Measurements from ENCODE around the gene MYMX.

MYMX gene

GRCh38 chr6:44250718-44251123, 34.0 kb downstream of the MYMX start:
- no peak for DNase-seq (ENCODE audit: low spot score)

DNA sequence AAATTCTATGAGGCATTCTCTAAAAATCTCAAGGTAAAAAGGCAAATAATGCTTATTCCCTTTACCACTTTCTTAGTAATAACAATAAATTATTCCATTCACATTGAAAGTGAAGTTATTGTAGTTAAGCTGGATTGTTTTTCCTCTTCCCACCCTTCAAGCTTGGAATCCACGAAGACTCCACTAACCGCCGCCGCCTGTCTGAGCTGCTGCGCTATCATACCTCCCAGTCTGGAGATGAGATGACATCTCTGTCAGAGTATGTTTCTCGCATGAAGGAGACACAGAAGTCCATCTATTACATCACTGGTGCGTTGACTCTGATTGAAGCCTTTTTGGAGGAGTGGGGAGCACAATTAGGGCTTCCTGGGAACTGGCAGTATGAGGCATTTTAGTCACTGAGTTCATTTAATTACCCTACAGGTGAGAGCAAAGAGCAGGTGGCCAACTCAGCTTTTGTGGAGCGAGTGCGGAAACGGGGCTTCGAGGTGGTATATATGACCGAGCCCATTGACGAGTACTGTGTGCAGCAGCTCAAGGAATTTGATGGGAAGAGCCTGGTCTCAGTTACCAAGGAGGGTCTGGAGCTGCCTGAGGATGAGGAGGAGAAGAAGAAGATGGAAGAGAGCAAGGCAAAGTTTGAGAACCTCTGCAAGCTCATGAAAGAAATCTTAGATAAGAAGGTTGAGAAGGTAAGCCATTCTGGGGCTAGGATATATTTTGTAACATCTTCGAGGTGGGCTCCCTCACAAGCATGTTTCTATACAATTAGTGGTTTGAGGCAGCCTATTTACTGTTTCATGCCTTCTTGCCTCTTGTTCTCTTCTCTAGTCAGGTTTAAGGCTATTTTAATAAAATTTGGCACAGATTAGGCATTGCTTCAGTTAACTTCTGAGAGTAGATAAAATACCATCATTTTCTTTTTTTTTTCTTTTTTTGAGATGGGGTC, 35.1 kb downstream of the MYMX start:
- no peak for DNase-seq (ENCODE audit: low spot score)

DNA sequence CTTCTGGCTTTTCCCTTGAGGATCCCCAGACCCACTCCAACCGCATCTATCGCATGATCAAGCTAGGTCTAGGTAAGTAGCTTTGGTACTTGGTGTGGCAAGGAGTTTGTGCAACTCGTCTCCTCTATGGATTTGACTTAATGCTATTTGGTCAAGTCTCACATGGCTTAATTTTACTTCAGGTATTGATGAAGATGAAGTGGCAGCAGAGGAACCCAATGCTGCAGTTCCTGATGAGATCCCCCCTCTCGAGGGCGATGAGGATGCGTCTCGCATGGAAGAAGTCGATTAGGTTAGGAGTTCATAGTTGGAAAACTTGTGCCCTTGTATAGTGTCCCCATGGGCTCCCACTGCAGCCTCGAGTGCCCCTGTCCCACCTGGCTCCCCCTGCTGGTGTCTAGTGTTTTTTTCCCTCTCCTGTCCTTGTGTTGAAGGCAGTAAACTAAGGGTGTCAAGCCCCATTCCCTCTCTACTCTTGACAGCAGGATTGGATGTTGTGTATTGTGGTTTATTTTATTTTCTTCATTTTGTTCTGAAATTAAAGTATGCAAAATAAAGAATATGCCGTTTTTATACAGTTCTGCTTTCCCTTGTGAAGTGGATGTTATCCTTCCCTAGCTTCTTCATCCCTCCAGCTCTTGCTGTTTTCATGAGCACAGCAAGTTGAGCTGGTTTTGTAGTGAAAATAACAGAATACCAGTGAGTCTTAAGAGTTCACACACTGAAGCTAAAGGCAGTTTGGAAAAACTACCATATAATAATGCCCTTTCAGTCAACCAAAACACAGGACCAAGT, 36.8 kb downstream of the MYMX start:
- DNase-seq (ENCODE audit: low spot score) = peak; percentile 48

DNA sequence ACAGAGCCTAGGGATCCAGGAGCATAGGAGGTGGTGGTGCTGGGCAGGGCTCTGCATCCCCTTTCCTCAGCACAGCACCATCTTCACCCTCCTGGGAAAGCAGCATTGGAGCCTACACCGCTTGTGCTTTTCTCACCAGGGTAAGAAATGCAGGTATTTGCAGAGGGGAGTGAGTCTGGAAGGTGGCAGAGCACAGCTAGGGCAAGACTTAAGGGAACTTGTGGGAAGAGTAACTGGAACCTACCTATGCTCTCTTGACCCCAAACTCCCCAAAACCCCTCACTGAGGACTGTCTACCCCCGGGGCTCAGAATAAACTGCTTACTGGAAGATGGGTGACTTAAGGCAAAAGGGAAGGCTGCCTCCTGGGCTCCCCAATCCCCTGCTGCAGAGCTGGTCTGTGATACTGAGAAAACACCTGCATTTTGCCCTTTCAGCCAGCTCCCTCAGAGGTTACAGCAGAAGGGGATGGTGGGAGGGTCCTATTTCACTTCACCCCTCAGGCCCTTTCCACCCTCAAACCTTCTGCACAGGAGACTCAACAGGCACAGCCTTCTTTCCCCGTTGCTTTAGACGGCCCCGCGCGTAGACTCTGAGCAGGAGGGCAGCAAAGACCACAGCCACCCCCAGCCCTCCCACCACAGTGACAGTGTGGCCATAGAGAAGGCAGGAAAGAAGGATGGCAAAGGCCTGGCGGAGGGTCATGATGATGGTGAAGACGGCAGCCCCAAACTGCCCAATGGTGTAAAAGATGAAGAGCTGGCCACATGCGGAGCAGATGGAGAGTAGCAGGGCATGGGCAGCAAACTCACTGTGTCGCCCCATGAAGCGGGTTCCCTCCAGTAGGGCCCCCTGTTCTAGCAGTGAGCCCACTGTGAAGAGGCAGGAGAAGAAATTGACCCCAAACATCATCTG, 37.7 kb downstream of the MYMX start:
- no peak for DNase-seq (ENCODE audit: low spot score)

- no peak for DNase-seq (ENCODE audit: low spot score)
Measured at GRCh38 chr6:44255105-44255808, 38.5 kb downstream of the MYMX start.

GRCh38 chr6:44255871-44256774, 39.4 kb downstream of the MYMX start:
- DNase-seq (ENCODE audit: low spot score) = peak; percentile 47

DNA sequence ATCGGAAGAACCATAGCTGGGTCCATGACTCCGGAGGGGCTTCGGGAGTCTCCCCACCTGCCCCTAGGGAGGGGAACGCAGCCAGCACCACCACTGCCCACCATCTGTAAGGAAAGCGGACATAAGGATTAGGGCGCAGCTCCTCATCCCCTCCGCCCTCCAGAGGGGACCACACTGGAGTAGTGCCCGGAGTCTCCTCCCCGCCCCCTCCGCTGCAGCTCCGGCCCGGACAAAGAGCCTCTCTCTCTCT, 40.0 kb downstream of the MYMX start:
- no peak for DNase-seq (ENCODE audit: low spot score)

DNA sequence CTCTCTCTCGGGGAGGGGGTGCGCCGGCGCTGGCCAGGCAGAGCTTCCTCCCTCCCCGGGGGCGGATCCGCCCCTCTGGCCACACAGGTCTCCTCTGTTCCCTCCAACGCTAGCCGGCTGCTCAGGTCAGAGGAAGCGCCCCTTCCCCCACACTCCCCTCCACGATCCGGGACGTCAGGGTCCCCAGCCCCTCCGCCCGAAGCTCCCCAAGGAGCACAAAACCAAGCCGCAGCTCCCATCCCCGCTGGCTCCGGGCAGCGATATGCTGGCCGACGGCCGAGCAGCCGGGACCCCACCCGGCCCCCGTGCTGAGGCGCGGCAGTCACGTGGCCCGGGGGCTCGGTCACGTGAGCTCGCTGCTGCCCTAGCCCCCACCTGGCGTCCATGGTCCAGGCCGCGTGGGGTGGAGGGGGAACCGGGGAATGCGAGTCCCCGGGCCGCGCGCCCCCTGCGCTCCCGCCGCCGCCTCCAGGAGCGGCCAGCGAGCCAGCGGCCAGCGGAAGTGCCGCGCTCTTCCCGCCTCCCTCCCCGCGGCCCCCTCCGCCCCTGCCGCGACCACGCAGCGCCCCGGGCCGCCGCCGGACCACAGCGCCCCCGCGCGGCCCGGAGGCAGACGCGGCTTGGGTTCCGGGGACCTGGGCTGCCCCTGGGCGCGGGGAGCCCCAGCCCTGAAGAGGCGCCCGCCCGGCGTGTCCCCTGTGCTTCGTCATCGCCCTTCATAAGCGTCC, 40.5 kb downstream of the MYMX start, which contains the start of gene SLC35B2:
Gene SLC35B2 (minus strand): TSS at position 504 of the 728 bp plus-strand sequence. CDS start 118 bp downstream, at position 386.
- peak; percentile 65 for DNase-seq (ENCODE audit: low spot score)

- no peak for DNase-seq (ENCODE audit: low spot score)
Measured at GRCh38 chr6:44257753-44258324, 41.1 kb downstream of the MYMX start.

- no peak for DNase-seq (ENCODE audit: low spot score)
Measured at GRCh38 chr6:44258325-44258863, 41.7 kb downstream of the MYMX start.

DNA sequence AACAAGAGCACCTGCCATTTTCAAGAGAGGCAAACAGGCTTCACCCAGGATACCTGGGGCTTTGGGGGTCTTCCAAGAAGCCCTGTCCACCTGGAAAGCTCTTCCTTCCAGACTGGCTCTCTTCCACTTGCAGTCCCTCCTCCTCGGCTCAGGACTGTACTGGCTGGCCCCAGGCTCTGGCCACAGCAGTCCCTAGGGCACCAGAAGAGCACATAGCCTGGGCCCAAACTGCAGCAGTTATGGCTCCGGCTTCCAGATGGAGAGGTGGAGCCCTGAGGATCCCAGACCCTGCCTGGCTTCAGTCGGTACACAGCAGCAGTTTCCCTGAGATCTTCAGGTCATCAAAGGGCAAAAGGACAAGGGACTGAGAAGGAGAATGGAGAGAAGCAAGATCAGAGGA, 42.2 kb downstream of the MYMX start:
- DNase-seq (ENCODE audit: low spot score) = no peak

DNA sequence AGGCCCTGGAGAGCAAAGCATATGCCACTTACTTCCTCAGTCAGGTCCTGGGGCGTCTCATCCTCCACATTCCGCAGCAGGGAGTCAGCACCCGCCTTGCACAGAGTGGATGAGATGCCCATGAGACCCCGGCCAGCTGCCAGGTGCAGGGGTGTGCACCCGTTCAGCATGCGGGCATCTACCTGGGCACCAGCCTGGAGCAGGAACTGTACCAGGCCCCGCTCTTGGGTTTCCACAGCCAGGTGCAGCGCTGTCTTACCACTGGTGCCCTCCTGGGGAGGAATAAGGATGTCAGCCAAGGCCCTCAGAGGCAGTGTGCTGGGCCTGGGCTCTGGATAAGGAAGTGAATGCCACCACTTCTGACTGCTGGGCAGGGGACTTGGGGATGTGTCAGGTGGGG, 43.3 kb downstream of the MYMX start:
- DNase-seq (ENCODE audit: low spot score) = no peak

DNA sequence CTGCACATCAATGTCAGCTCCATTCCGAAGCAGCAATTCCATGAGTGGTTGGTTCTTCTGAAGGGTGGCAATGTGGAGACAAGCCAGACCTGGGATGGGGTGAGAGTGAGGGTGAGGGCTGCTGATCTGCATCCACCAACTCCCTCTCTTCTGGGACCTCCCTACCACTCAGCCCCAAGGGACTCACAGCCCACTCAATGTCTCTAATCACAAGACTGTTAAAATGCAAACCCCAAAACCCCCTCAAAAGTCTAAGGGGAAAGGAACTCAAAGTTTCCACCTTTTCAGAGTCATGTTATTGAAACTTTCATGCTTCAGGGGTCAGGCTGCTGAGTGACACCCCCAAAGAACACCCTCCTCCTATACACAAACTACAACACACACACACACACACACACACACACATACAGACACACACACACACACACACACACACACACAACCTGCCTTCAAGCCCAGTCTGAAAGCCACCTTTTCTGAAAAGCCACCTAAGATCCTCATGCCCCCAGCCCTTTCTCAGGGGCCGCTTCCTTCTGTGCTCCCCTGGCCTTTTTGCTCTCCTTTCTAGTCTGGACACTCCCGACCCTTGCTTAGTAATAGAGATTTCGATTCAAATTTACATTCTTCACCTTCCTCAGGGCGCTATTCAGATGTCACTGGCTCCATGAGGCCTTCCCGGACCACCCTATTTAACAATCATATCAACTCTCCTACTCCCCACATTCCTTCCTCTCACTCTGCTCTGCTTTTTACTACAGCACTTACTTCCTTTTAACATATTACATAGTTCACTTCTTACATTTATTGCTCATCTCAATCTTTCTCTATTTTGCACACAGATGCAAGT, 43.9 kb downstream of the MYMX start:
- DNase-seq (ENCODE audit: low spot score) = no peak

GRCh38 chr6:44261581-44261980, 44.9 kb downstream of the MYMX start:
- no peak for DNase-seq (ENCODE audit: low spot score)

DNA sequence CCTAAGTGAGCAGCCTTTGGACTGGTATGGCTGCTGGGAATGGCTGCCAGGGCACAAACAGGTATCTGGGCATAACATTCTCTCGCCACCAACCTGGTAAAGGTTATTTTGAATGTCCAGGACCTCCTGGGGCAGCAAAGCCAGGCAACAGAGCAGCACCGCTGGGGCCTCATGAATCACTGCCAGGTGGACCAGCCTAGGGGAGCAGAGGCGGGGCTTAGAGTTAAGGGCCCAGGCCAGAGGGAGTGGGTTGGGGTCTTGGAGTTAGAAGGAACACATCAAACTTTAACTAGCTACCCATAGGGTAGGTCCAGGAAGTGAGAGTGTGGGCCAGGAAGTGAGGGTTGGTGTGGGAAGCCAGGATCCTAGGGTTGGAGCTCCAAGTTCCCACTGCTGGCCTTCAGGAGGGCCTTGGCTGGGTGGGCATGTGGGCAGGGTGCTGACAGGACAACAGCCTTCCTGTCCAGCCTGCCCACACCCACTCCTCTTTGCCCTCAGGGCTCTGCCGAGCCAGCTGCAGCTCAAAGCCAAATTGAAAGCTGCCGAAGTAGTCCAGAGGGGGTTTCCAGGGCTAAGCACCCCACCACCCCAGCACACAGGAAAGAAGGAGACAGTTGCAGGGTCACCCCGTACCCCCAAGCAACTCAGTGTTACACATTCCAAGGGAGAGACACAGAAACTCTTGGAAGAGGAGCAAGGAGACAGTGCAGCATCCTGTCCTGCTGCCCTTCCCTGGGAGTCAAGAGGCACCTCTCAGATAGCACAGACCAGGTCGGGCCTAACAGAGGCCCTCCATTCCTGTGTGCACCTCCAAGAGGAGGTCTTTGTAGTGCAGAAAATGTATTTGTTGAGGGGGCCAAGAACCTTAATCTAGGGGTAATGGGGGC, 46.0 kb downstream of the MYMX start:
- DNase-seq (ENCODE audit: low spot score) = no peak

DNA sequence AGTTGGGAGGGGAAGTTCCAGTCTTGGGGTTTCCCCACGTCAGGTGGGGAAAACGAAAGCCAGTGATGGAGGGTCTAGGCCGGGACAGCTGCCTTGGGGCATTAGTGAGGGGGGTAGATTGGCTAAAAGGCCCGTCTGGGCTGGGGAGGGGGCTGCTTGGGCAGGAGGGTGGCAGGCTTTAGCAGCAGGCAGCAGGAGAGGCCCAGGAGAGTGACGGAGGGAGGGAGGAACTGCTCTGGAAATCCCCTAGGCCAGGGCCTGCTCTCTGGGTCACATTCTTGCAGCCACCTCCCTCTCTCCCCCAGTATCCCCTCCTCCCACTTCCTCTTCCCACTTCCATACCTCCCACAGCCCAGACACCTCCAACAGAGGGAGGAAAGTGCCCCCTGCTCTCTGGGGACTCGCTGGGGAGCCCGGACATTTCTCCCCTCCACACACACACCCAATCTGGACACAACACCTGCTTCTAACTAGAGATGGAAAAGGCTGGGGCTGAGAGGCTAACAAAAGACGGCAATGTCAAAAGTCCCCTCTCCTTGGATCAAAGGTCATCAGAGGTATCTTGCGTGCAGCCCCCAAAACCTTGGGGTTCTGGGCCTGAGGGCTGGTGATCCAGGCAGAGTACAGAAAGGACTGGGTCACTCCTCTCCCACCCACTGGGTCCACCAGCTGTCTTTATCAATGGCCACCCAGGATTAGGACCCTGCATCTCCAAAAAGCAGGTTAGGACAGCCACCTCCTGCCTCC, 46.8 kb downstream of the MYMX start:
- no peak for DNase-seq (ENCODE audit: low spot score)
